ENCODE measurements around the gene TGM2.

GRCh38 chr20:38205001-38205400, 39.9 kb upstream of the TGM2 start:
- no peak for TF ChIP-seq CTCF (IDR thresholded peaks at IDR 0.05; ENCODE audit: extremely low read depth in 1 of 2, insufficient read depth in 1 of 2, low read depth in 1 of 2, low read length in 2 of 2)
- TF ChIP-seq JUN (IDR thresholded peaks at IDR 0.05; ENCODE audit: borderline replicate concordance, insufficient read depth, insufficient read length, low read depth): no peak
- no peak for TF ChIP-seq POLR2A (IDR thresholded peaks at IDR 0.05; ENCODE audit: low read depth, low read length)
- TF ChIP-seq MAX (IDR thresholded peaks at IDR 0.05; ENCODE audit: insufficient read depth, insufficient read length): no peak
